Liver (tissue), 9 donors: Measurements from ENCODE around the gene GNB1. TPM values are rescaled to one million over a fixed set of nuclear protein-coding genes. Genes with fewer than 3 reads are reported as not detected.

Experiments used
- DNase-seq: peaks from one replicate; pipeline ENCODE4 v3.0.0-alpha.2; 2017; ENCODE audit warnings: low spot score
- H3K27ac ChIP-seq, 2 donors: one replicate each; pipeline ENCODE4 v1.7.0; 2013; ENCODE audit warnings: inconsistent platforms in 2 of 2, low read length in 2 of 2, control low read depth in 1 of 2, low read depth in 1 of 2, mild to moderate bottlenecking in 1 of 2
- H3K27me3 ChIP-seq, 4 donors: one replicate each; pipeline versions ENCODE4 v1.6.1 to v1.7.0; 2013; ENCODE audit warnings: low read length in 3 of 4, inconsistent platforms in 1 of 4, mild to moderate bottlenecking in 1 of 4, moderate library complexity in 1 of 4; ENCODE audit not compliant: control insufficient read depth in 4 of 4, insufficient read depth in 4 of 4
- H3K36me3 ChIP-seq, 4 donors: one replicate each; pipeline versions ENCODE4 v1.6.1 to v1.7.0; 2013; ENCODE audit warnings: low read length in 3 of 4, mild to moderate bottlenecking in 3 of 4, low read depth in 1 of 4, moderate library complexity in 1 of 4; ENCODE audit not compliant: control insufficient read depth in 4 of 4, insufficient read depth in 3 of 4
- H3K4me1 ChIP-seq, 4 donors: one replicate each; pipeline versions ENCODE4 v1.6.1 to v1.7.0; 2013; ENCODE audit warnings: low read length in 3 of 4, mild to moderate bottlenecking in 3 of 4, moderate library complexity in 1 of 4; ENCODE audit not compliant: control insufficient read depth in 4 of 4, insufficient read depth in 4 of 4
- H3K4me3 ChIP-seq, 3 donors: one replicate each; pipeline versions ENCODE4 v1.6.1 to v1.7.0; 2013; ENCODE audit warnings: low read length in 3 of 3, control low read depth in 1 of 3, low read depth in 1 of 3, mild to moderate bottlenecking in 1 of 3
- H3K9ac ChIP-seq, 2 donors: one replicate each; pipeline ENCODE4 v1.7.0; 2013; ENCODE audit warnings: low read length in 2 of 2, mild to moderate bottlenecking in 2 of 2, moderate library complexity in 2 of 2, control low read depth in 1 of 2, low read depth in 1 of 2
- H3K9me3 ChIP-seq, 4 donors: one replicate each; pipeline versions ENCODE4 v1.6.1 to v1.7.0; 2013; ENCODE audit warnings: low read length in 3 of 4; ENCODE audit not compliant: control insufficient read depth in 4 of 4
- EGR1 ChIP-seq, 2 donors: IDR thresholded peaks; 2 replicates each; pipeline ENCODE4 v1.6.1; 2016 to 2018; ENCODE audit warnings: antibody characterized with exemption in 2 of 2, low read depth in 2 of 2
- FOXA1 ChIP-seq: IDR thresholded peaks from 2 replicates; pipeline ENCODE4 v1.6.1; 2016; ENCODE audit warnings: antibody characterized with exemption
- FOXA2 ChIP-seq: IDR thresholded peaks from 2 replicates; pipeline ENCODE4 v1.6.1; 2016; ENCODE audit warnings: antibody characterized with exemption
- HNF4A ChIP-seq, 2 donors: conservative IDR thresholded peaks; 2 replicates each; pipeline ENCODE4 v1.6.1; 2016; ENCODE audit warnings: antibody characterized with exemption in 2 of 2, mild to moderate bottlenecking in 2 of 2
- HNF4G ChIP-seq: IDR thresholded peaks from 2 replicates; pipeline ENCODE4 v1.6.1; 2016; ENCODE audit warnings: antibody characterized with exemption
- JUND ChIP-seq, 2 donors: IDR thresholded peaks; 2 replicates each; pipeline ENCODE4 v1.6.1; 2016; ENCODE audit warnings: antibody characterized with exemption in 2 of 2
- NR2F2 ChIP-seq: IDR thresholded peaks from 2 replicates; pipeline ENCODE4 v1.6.1; 2016; ENCODE audit warnings: antibody characterized with exemption
- RAD21 ChIP-seq, 2 donors: IDR thresholded peaks; 2 replicates each; pipeline ENCODE4 v1.6.1; 2016; ENCODE audit warnings: antibody characterized with exemption in 2 of 2, mild to moderate bottlenecking in 2 of 2
- RXRA ChIP-seq, 2 donors: IDR thresholded peaks; 2 replicates each; pipeline ENCODE4 v1.6.1; 2017 to 2018; ENCODE audit warnings: antibody characterized with exemption in 2 of 2, mild to moderate bottlenecking in 1 of 2
- TAF1 ChIP-seq: conservative IDR thresholded peaks from 2 replicates; pipeline ENCODE4 v1.6.1; 2016; ENCODE audit warnings: antibody characterized with exemption, mild to moderate bottlenecking
- WGBS: extraction: QIAGEN DNeasy Blood & Tissue Kit; methylation state at CpG from one replicate; pipeline ENCODE4 v1.1.7; 2013; 5-methylcytosine and 5-hydroxymethylcytosine counted together
- polyA plus RNA-seq, 2 donors: library from polyadenylated mRNA; stranded (reverse) in 1 of 2; unstranded in 1 of 2; fragments of 200-250 nt in 1 of 2; fragments of >200 nt in 1 of 2; fragmentation: Nextera tagmentation in 1 of 2; extraction: Ambion mirVana in 1 of 2; gene quantifications; one replicate each; pipeline versions ENCODE4 v1.2.1 to v1.2.3, GENCODE V29; 2013 to 2015
- total RNA-seq, 2 donors: library from RNA; depleted of rRNA; stranded (reverse); fragments of >200 nt; gene quantifications; one replicate each; pipeline ENCODE4 v1.2.3, GENCODE V29; 2014
- TF ChIP-seq, protein P1 (sequence below): fragments of 150-350 bp; IDR thresholded peaks from 2 replicates; pipeline ENCODE4 v1.5.1; 2017; ENCODE audit warnings: improper control_type of control experiment, low read depth, low read length; ENCODE audit not compliant: missing input control
- TF ChIP-seq, protein P2 (sequence below): IDR thresholded peaks from 2 replicates; pipeline ENCODE4 v1.6.1; 2016; ENCODE audit warnings: antibody characterized with exemption
- TF ChIP-seq, protein P3 (sequence below): IDR thresholded peaks from 2 replicates; pipeline ENCODE4 v1.6.1; 2016; ENCODE audit warnings: antibody characterized with exemption, mild to moderate bottlenecking
- TF ChIP-seq, protein P4 (sequence below): IDR thresholded peaks from 2 replicates; pipeline ENCODE4 v1.6.1; 2016; ENCODE audit warnings: antibody characterized with exemption
- donor health status: healthy.
- donor health status: healthy.
- donor health status: healthy.
- donor health status: healthy.
- donor health status: healthy.

The GNB1 gene
- total and polyA plus RNA-seq, 4 donors = 22.3 to 68.5 (median 52.7) TPM

DNA sequence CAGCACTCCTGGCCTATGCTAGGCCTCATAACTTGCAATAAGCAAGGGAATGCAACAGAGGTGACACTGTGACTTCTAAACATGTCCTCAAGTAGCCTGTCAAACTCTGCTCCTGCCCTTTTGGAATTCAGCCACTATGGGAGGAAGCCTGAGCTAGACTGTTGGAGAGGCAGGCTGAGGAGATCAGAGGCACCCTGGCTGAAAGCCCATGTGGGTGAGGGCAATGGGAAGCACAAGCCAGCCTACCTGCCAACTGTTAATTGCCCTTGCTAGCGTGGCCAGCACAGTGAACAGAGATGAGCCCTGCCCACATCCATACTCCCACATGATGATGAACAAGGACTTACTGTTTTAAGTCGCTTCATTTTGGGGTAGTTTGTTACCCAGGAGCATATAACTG, 17.7 kb downstream of the GNB1 start:
- DNase-seq = no peak
- H3K27ac ChIP-seq = no peak overlapping the region

DNA sequence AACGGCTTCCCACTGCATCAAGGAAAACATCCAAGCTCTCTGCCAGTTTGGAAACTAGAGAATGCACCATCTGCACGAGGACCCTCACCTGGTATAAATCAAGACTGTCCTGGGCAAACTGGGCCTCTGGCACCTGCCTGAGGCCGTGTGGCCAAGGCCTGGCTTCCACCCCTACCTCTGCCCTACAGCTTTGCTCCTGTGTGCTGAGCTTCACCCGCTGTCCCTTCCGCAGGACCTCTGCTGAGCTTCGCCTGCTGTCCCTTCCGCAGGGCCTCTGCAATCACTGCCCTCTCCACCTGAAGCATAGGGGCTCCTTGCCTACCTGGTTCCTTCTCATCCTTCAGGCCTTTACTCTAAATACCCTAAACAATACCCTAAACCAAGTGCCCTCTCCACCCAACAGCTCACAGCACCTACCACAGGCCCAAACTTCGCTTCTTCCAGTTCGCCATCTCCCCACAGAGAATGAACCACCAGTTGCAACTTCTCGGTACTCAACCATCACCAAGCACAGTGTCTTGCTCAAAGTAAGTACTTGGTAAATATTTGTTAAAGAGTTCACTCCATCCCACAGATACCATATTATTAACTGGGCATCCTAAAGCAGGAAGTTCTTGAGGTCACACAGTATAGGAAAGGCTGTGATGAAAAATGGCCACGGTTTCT, 18.4 kb downstream of the GNB1 start:
- H3K27me3 ChIP-seq = no peaks in the 10 kb centered on the region
- WGBS = 89% methylated on average over 11 of the region's 11 CpGs
- H3K4me3 ChIP-seq = no peak overlapping the region
- H3K4me1 ChIP-seq = peaks cover 3 to 31% (median 18%) of the 10 kb centered on the region in 4 donors
- no peak overlapping the region for H3K27ac ChIP-seq
- no peak for DNase-seq
- H3K36me3 ChIP-seq = peaks cover 0 to 8% (median 0%) of the 10 kb centered on the region in 4 donors
- TF ChIP-seq FOXA2 = no peak
- no peak for TF ChIP-seq RAD21 (IDR thresholded peaks at IDR 0.05)
- TF ChIP-seq, protein P1, sequence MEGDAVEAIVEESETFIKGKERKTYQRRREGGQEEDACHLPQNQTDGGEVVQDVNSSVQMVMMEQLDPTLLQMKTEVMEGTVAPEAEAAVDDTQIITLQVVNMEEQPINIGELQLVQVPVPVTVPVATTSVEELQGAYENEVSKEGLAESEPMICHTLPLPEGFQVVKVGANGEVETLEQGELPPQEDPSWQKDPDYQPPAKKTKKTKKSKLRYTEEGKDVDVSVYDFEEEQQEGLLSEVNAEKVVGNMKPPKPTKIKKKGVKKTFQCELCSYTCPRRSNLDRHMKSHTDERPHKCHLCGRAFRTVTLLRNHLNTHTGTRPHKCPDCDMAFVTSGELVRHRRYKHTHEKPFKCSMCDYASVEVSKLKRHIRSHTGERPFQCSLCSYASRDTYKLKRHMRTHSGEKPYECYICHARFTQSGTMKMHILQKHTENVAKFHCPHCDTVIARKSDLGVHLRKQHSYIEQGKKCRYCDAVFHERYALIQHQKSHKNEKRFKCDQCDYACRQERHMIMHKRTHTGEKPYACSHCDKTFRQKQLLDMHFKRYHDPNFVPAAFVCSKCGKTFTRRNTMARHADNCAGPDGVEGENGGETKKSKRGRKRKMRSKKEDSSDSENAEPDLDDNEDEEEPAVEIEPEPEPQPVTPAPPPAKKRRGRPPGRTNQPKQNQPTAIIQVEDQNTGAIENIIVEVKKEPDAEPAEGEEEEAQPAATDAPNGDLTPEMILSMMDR = no peak
- TF ChIP-seq, protein P2, sequence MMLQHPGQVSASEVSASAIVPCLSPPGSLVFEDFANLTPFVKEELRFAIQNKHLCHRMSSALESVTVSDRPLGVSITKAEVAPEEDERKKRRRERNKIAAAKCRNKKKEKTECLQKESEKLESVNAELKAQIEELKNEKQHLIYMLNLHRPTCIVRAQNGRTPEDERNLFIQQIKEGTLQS = no peak
- no peak for TF ChIP-seq NR2F2
- TF ChIP-seq TAF1 = no peak
- no peak for TF ChIP-seq HNF4A (conservative IDR thresholded peaks at IDR 0.05)
- TF ChIP-seq, protein P3, sequence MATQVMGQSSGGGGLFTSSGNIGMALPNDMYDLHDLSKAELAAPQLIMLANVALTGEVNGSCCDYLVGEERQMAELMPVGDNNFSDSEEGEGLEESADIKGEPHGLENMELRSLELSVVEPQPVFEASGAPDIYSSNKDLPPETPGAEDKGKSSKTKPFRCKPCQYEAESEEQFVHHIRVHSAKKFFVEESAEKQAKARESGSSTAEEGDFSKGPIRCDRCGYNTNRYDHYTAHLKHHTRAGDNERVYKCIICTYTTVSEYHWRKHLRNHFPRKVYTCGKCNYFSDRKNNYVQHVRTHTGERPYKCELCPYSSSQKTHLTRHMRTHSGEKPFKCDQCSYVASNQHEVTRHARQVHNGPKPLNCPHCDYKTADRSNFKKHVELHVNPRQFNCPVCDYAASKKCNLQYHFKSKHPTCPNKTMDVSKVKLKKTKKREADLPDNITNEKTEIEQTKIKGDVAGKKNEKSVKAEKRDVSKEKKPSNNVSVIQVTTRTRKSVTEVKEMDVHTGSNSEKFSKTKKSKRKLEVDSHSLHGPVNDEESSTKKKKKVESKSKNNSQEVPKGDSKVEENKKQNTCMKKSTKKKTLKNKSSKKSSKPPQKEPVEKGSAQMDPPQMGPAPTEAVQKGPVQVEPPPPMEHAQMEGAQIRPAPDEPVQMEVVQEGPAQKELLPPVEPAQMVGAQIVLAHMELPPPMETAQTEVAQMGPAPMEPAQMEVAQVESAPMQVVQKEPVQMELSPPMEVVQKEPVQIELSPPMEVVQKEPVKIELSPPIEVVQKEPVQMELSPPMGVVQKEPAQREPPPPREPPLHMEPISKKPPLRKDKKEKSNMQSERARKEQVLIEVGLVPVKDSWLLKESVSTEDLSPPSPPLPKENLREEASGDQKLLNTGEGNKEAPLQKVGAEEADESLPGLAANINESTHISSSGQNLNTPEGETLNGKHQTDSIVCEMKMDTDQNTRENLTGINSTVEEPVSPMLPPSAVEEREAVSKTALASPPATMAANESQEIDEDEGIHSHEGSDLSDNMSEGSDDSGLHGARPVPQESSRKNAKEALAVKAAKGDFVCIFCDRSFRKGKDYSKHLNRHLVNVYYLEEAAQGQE = no peak
- TF ChIP-seq RXRA (IDR thresholded peaks at IDR 0.05) = no peak
- TF ChIP-seq JUND (IDR thresholded peaks at IDR 0.05) = no peak
- TF ChIP-seq HNF4G = no peak
- TF ChIP-seq, protein P4, sequence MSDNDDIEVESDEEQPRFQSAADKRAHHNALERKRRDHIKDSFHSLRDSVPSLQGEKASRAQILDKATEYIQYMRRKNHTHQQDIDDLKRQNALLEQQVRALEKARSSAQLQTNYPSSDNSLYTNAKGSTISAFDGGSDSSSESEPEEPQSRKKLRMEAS = no peak
- no peak for TF ChIP-seq FOXA1
- TF ChIP-seq EGR1 (IDR thresholded peaks at IDR 0.05; ENCODE audit: low read depth in 2 of 2) = no peak
- no peak overlapping the region for H3K9ac ChIP-seq
- H3K9me3 ChIP-seq = no peaks in the 10 kb centered on the region

More for the DNA sequence above, 17.7 kb downstream of the GNB1 start:
- Histone ChIP-seq H3K4me3 (no peak overlapping the region), H3K9me3 (no peaks in the 10 kb centered on the region), H3K9ac (no peak overlapping the region), H3K27me3 (no peaks in the 10 kb centered on the region), H3K4me1 (peaks cover 3 to 34% (median 19%) of the 10 kb centered on the region in 4 donors), H3K36me3 (peaks cover 0 to 8% (median 0%) of the 10 kb centered on the region in 4 donors)
- 60% methylated on average over 2 of the region's 2 CpGs for WGBS
- TF ChIP-seq RXRA (IDR thresholded peaks at IDR 0.05) (peak in 1 of 2 donors; percentile 19), TAF1 (no peak), HNF4A (conservative IDR thresholded peaks at IDR 0.05) (no peak)
- TF ChIP-seq, protein P2 = no peak
